WTC11 (cell line): ENCODE measurements around the gene CENPN.

Source experiments
- CDX4 ChIP-seq: fragments of 250-450 bp; sonication (Bioruptor Pico); IDR thresholded peaks from 2 replicates; pipeline ENCODE4 v1.9.0; 2021; ENCODE audit warnings: moderate library complexity, mild to moderate bottlenecking, inconsistent platforms, borderline replicate concordance
- CREM ChIP-seq: sonication (generic); formaldehyde crosslinking; IDR thresholded peaks from 2 replicates; pipeline ENCODE4 v1.8.1; 2022; ENCODE audit warnings: mild to moderate bottlenecking, missing genetic modification reagents, moderate library complexity
- CTCF ChIP-seq: fragments of 200-600 bp; IDR thresholded peaks from 2 replicates; pipeline ENCODE4 v1.8.0; 2022; ENCODE audit warnings: antibody characterized with exemption
- ETV6 ChIP-seq: sonication (generic); formaldehyde crosslinking; IDR thresholded peaks from 2 replicates; pipeline ENCODE4 v1.8.1; 2022; ENCODE audit warnings: mild to moderate bottlenecking, missing genetic modification reagents
- NFYB ChIP-seq: sonication (generic); formaldehyde crosslinking; conservative IDR thresholded peaks from 2 replicates; pipeline ENCODE4 v1.8.0; 2022; ENCODE audit warnings: low read depth, missing genetic modification reagents
- SP1 ChIP-seq: sonication (generic); formaldehyde crosslinking; conservative IDR thresholded peaks from 2 replicates; pipeline ENCODE4 v1.8.1; 2022; ENCODE audit warnings: missing genetic modification reagents
- ZBTB21 ChIP-seq: sonication (generic); formaldehyde crosslinking; IDR thresholded peaks from 2 replicates; pipeline ENCODE4 v1.8.1; 2023; ENCODE audit warnings: mild to moderate bottlenecking, missing genetic modification reagents, borderline replicate concordance
- ZNF396 ChIP-seq: fragments of 250-450 bp; sonication (Bioruptor Pico); IDR thresholded peaks from 2 replicates; pipeline ENCODE4 v1.8.0; 2021; ENCODE audit warnings: mild to moderate bottlenecking, moderate library complexity, borderline replicate concordance
- ZNF425 ChIP-seq: fragments of 250-450 bp; sonication (Bioruptor Pico); conservative IDR thresholded peaks from 2 replicates; pipeline ENCODE4 v1.9.0; 2021; ENCODE audit warnings: mild to moderate bottlenecking
- TF ChIP-seq, protein P1 (sequence below): sonication (generic); formaldehyde crosslinking; IDR thresholded peaks from 2 replicates; pipeline ENCODE4 v1.8.0; 2022; ENCODE audit warnings: mild to moderate bottlenecking, missing genetic modification reagents
- TF ChIP-seq, protein P2 (sequence below): sonication (generic); formaldehyde crosslinking; IDR thresholded peaks from 2 replicates; pipeline ENCODE4 v1.8.0; 2022; ENCODE audit warnings: mild to moderate bottlenecking, missing genetic modification reagents

DNA sequence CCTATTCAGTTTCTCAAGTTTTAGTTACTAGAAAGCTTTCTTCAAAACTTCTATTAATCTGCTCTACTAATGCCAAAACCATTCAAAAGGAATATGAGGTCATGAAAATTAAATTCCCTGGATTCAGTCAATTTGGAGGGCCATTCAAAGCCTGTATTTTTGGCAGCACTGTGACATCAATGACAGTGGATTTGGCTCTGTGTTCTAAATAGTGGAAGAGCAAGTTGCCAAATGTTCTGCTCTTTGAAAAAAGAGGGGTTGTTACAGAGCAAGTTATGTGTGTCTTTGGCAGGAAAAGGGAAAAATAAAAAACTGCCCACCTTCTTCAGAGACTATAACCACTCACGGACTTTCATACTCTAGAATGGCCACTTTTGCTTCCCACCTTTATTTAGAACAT, 73.2 kb downstream of the CENPN start:
- TF ChIP-seq, protein P1, sequence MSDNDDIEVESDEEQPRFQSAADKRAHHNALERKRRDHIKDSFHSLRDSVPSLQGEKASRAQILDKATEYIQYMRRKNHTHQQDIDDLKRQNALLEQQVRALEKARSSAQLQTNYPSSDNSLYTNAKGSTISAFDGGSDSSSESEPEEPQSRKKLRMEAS (CRISPR knock-in tag), result no peak
- TF ChIP-seq ZNF425, result no peak
- no peak for TF ChIP-seq ZBTB21 (CRISPR knock-in tag)
- no peak for TF ChIP-seq CTCF
- TF ChIP-seq ZNF396, result no peak
- no peak for TF ChIP-seq CREM (CRISPR knock-in tag)
- TF ChIP-seq NFYB, result no peak
- TF ChIP-seq ETV6 (CRISPR knock-in tag), result no peak
- no peak for TF ChIP-seq SP1 (CRISPR knock-in tag)
- TF ChIP-seq CDX4 (CRISPR knock-in tag), result no peak
- TF ChIP-seq, protein P2, sequence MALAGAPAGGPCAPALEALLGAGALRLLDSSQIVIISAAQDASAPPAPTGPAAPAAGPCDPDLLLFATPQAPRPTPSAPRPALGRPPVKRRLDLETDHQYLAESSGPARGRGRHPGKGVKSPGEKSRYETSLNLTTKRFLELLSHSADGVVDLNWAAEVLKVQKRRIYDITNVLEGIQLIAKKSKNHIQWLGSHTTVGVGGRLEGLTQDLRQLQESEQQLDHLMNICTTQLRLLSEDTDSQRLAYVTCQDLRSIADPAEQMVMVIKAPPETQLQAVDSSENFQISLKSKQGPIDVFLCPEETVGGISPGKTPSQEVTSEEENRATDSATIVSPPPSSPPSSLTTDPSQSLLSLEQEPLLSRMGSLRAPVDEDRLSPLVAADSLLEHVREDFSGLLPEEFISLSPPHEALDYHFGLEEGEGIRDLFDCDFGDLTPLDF (CRISPR knock-in tag), result no peak
